ENCODE data around the gene STAC3.

The STAC3 gene

GRCh38 chr12:57210461-57210860 is 40.5 kb downstream of the STAC3 start:
- no peak overlapping the region for H3K4me3 ChIP-seq (ENCODE audit: low read length)
- no peak for TF ChIP-seq ZNF274 (IDR thresholded peaks at IDR 0.05; ENCODE audit: low read depth, low read length)

GRCh38 chr12:57209916-57210315 is 41.1 kb downstream of the STAC3 start:
- no peak for TF ChIP-seq ZNF274 (IDR thresholded peaks at IDR 0.05; ENCODE audit: low read depth, low read length)
- no peak overlapping the region for H3K4me3 ChIP-seq (ENCODE audit: low read length)

GRCh38 chr12:57208631-57209282 is 42.2 kb downstream of the STAC3 start:
- no peak overlapping the region for H3K4me3 ChIP-seq (ENCODE audit: low read length)
- TF ChIP-seq ZNF274 (IDR thresholded peaks at IDR 0.05; ENCODE audit: low read depth, low read length) = no peak

GRCh38 chr12:57207731-57208630 is 43.0 kb downstream of the STAC3 start:
- no peak for TF ChIP-seq ZNF274 (IDR thresholded peaks at IDR 0.05; ENCODE audit: low read depth, low read length)
- no peak overlapping the region for H3K4me3 ChIP-seq (ENCODE audit: low read length)

- TF ChIP-seq ZNF274 (IDR thresholded peaks at IDR 0.05; ENCODE audit: low read depth, low read length) = no peak
- H3K4me3 ChIP-seq (ENCODE audit: low read length) = no peak overlapping the region
Measured at GRCh38 chr12:57205931-57206330, 45.1 kb downstream of the STAC3 start.

- H3K4me3 ChIP-seq (ENCODE audit: low read length) = no peak overlapping the region
- TF ChIP-seq ZNF274 (IDR thresholded peaks at IDR 0.05; ENCODE audit: low read depth, low read length) = no peak
Measured at GRCh38 chr12:57205186-57205585, 45.8 kb downstream of the STAC3 start.

GRCh38 chr12:57204454-57204853 is 46.5 kb downstream of the STAC3 start:
- no peak for TF ChIP-seq ZNF274 (IDR thresholded peaks at IDR 0.05; ENCODE audit: low read depth, low read length)
- H3K4me3 ChIP-seq (ENCODE audit: low read length) = no peak overlapping the region

GRCh38 chr12:57203791-57204190 is 47.2 kb downstream of the STAC3 start:
- no peak for TF ChIP-seq ZNF274 (IDR thresholded peaks at IDR 0.05; ENCODE audit: low read depth, low read length)
- no peak overlapping the region for H3K4me3 ChIP-seq (ENCODE audit: low read length)

- no peak overlapping the region for H3K4me3 ChIP-seq (ENCODE audit: low read length)
- TF ChIP-seq ZNF274 (IDR thresholded peaks at IDR 0.05; ENCODE audit: low read depth, low read length) = no peak
Measured at GRCh38 chr12:57203201-57203600, 47.8 kb downstream of the STAC3 start.

GRCh38 chr12:57202321-57202720 is 48.7 kb downstream of the STAC3 start:
- no peak overlapping the region for H3K4me3 ChIP-seq (ENCODE audit: low read length)
- no peak for TF ChIP-seq ZNF274 (IDR thresholded peaks at IDR 0.05; ENCODE audit: low read depth, low read length)

- no peak overlapping the region for H3K4me3 ChIP-seq (ENCODE audit: low read length)
- TF ChIP-seq ZNF274 (IDR thresholded peaks at IDR 0.05; ENCODE audit: low read depth, low read length) = no peak
Measured at GRCh38 chr12:57201631-57202030, 49.4 kb downstream of the STAC3 start.

GRCh38 chr12:57201219-57201618 is 49.8 kb downstream of the STAC3 start:
- no peak for TF ChIP-seq ZNF274 (IDR thresholded peaks at IDR 0.05; ENCODE audit: low read depth, low read length)
- H3K4me3 ChIP-seq (ENCODE audit: low read length) = no peak overlapping the region

GRCh38 chr12:57200497-57200896 is 50.5 kb downstream of the STAC3 start:
- no peak overlapping the region for H3K4me3 ChIP-seq (ENCODE audit: low read length)
- TF ChIP-seq ZNF274 (IDR thresholded peaks at IDR 0.05; ENCODE audit: low read depth, low read length) = no peak

- TF ChIP-seq ZNF274 (IDR thresholded peaks at IDR 0.05; ENCODE audit: low read depth, low read length) = no peak
- no peak overlapping the region for H3K4me3 ChIP-seq (ENCODE audit: low read length)
Measured at GRCh38 chr12:57199191-57199590, 51.8 kb downstream of the STAC3 start.

- no peak overlapping the region for H3K4me3 ChIP-seq (ENCODE audit: low read length)
- TF ChIP-seq ZNF274 (IDR thresholded peaks at IDR 0.05; ENCODE audit: low read depth, low read length) = no peak
Measured at GRCh38 chr12:57198329-57198728, 52.7 kb downstream of the STAC3 start.
